HCT116 (cell line): ENCODE results near the gene FSD1.
A peak's percentile ranks its signal among the peaks of the same experiment; 100 is the strongest.

Experiments used
- CEBPB ChIP-seq: IDR thresholded peaks from 2 replicates; pipeline ENCODE4 v1.6.1; 2012; ENCODE audit warnings: low read depth
- CTCF ChIP-seq, 3 experiments: fragments of 200-600 bp in 1 of 3; sonication (generic) in 1 of 3; IDR thresholded peaks in 2 of 3; conservative IDR thresholded peaks in 1 of 3; 2 replicates each; pipeline ENCODE4 v1.5.1; 2012 to 2017; ENCODE audit warnings: low read depth in 2 of 3, low read length in 2 of 3, antibody characterized with exemption in 1 of 3, borderline replicate concordance in 1 of 3, control low read depth in 1 of 3, mild to moderate bottlenecking in 1 of 3, mixed read lengths in 1 of 3, mixed run types in 1 of 3, moderate library complexity in 1 of 3; ENCODE audit not compliant: insufficient read depth in 1 of 3
- EZH2phosphoT487 ChIP-seq: fragments of 200-600 bp; IDR thresholded peaks from 2 replicates; pipeline ENCODE4 v1.6.1; 2018; ENCODE audit warnings: antibody characterized with exemption, borderline replicate concordance
- JUND ChIP-seq: IDR thresholded peaks from 2 replicates; pipeline ENCODE4 v1.6.1; 2012
- MAX ChIP-seq: IDR thresholded peaks from 2 replicates; pipeline ENCODE4 v1.6.1; 2012
- POLR2A ChIP-seq: IDR thresholded peaks from 2 replicates; pipeline ENCODE4 v1.7.0; 2011; ENCODE audit warnings: borderline replicate concordance; ENCODE audit not compliant: insufficient read depth, insufficient read length; ENCODE audit errors: extremely low read depth
- POLR2AphosphoS5 ChIP-seq: IDR thresholded peaks from 2 replicates; pipeline ENCODE4 v1.6.1; 2011; ENCODE audit warnings: mild to moderate bottlenecking, low read depth, low read length, moderate library complexity
- REST ChIP-seq: IDR thresholded peaks from 2 replicates; pipeline ENCODE4 v1.6.1; 2012; ENCODE audit warnings: low read depth
- SP1 ChIP-seq: IDR thresholded peaks from 2 replicates; pipeline ENCODE4 v1.6.1; 2012; ENCODE audit warnings: low read depth
- YY1 ChIP-seq: IDR thresholded peaks from 2 replicates; pipeline ENCODE4 v1.6.1; 2011; ENCODE audit warnings: low read length, low read depth, moderate library complexity, mild to moderate bottlenecking; ENCODE audit not compliant: insufficient replicate concordance; ENCODE audit errors: extremely low read depth

- TF ChIP-seq CTCF (IDR thresholded peaks at IDR 0.05 in 2 of 3, conservative IDR thresholded peaks at IDR 0.05 in 1 of 3; ENCODE audit: borderline replicate concordance in 1 of 3, insufficient read depth in 1 of 3, low read depth in 2 of 3, low read length in 2 of 3) (peak in 2 of 3 experiments; percentile 35 to 65; a peak in 4 of 6 replicates), MAX (no peak), REST (no peak), YY1 (no peak), EZH2phosphoT487 (no peak), CEBPB (no peak), POLR2A (no peak), JUND (no peak), POLR2AphosphoS5 (no peak), SP1 (no peak)
These were observed 47.8 kb upstream of the FSD1 start for GRCh38 chr19:4256563-4256962.
